Skeletal muscle tissue (tissue), 4 donors: ENCODE results near the gene ZNF521. TPM values are rescaled to one million over a fixed set of nuclear protein-coding genes. Genes with fewer than 3 reads are reported as not detected.

Experiments used
- H3K27ac ChIP-seq: one replicate; pipeline ENCODE4 v1.7.0; 2013; ENCODE audit warnings: mild to moderate bottlenecking, low read depth, low read length, inconsistent platforms
- H3K27me3 ChIP-seq, 3 donors: one replicate each; pipeline ENCODE4 v1.7.0; 2013; ENCODE audit warnings: low read length in 3 of 3; ENCODE audit not compliant: control insufficient read depth in 3 of 3, insufficient read depth in 3 of 3
- H3K36me3 ChIP-seq, 3 donors: one replicate each; pipeline ENCODE4 v1.7.0; 2013; ENCODE audit warnings: low read length in 3 of 3; ENCODE audit not compliant: control insufficient read depth in 3 of 3, insufficient read depth in 3 of 3
- H3K4me1 ChIP-seq, 3 donors: one replicate each; pipeline ENCODE4 v1.7.0; 2013; ENCODE audit warnings: low read length in 3 of 3, mild to moderate bottlenecking in 3 of 3; ENCODE audit not compliant: control insufficient read depth in 3 of 3, insufficient read depth in 3 of 3
- H3K4me3 ChIP-seq, 3 donors: one replicate each; pipeline ENCODE4 v1.7.0; 2013; ENCODE audit warnings: low read length in 3 of 3
- H3K9ac ChIP-seq, 3 donors: one replicate each; pipeline ENCODE4 v1.7.0; 2013; ENCODE audit warnings: low read length in 3 of 3, mild to moderate bottlenecking in 3 of 3, moderate library complexity in 2 of 3, low read depth in 1 of 3
- H3K9me3 ChIP-seq, 3 donors: one replicate each; pipeline ENCODE4 v1.7.0; 2013; ENCODE audit warnings: low read length in 3 of 3; ENCODE audit not compliant: control insufficient read depth in 3 of 3
- total RNA-seq: library from RNA; depleted of rRNA; stranded (reverse); fragments of >200 nt; gene quantifications from one replicate; pipeline ENCODE4 v1.2.3, GENCODE V29; 2014
- donor health status: Osteomylitis.

ZNF521 gene
- total RNA-seq, 1 donor from 2014 or later: 40.2 TPM

- H3K36me3 ChIP-seq: no peaks in the 10 kb centered on the region
- H3K4me3 ChIP-seq: no peak overlapping the region
- peaks cover under 1 to 7% (median under 1%) of the 10 kb centered on the region in 3 donors for H3K4me1 ChIP-seq
- H3K9ac ChIP-seq: no peak overlapping the region
- no peak overlapping the region for H3K27ac ChIP-seq
- H3K27me3 ChIP-seq: no peaks in the 10 kb centered on the region
- no peaks in the 10 kb centered on the region for H3K9me3 ChIP-seq
These were observed 335.8 kb downstream of the ZNF521 start for GRCh38 chr18:25016181-25016580.
